IMR-90 (cell line): ENCODE measurements around the gene ZNF747. TPM values are rescaled to one million over a fixed set of nuclear protein-coding genes. Genes with fewer than 3 reads are reported as not detected.

Experiments used
- ATAC-seq: fragments of 200-7000 bp; cut with Tn5 transposase; 2 replicates; pipeline ENCODE4 v1.9.1; 2020; ENCODE audit warnings: low read depth, mild to moderate bottlenecking, moderate library complexity
- BruUV-seq: library from RNA; stranded (reverse); fragments of 400-500 nt; replicated peaks from 2 replicates; lab custom pipeline; 2021; lab: Mats Ljungman, UMichigan
- CTCF ChIA-PET: fragments of 300-600 bp; formaldehyde crosslinking; extraction: SDS; loops from one replicate; lab custom pipeline; 2021; ENCODE audit warnings: antibody characterized with exemption; lab: Yijun Ruan, JAX
- POLR2A ChIA-PET: fragments of 300-600 bp; sonication (Branson Sonifier 250); formaldehyde crosslinking; loops from one replicate; lab custom pipeline; 2022; ENCODE audit warnings: antibody characterized with exemption; ENCODE audit not compliant: unreplicated experiment; lab: Charles Lee
- DNase-seq: peaks from one replicate; pipeline ENCODE4 v3.0.0; 2013
- H2AFZ ChIP-seq: replicated peaks from 2 replicates; pipeline ENCODE3; 2013; ENCODE audit warnings: low read length, mild to moderate bottlenecking; ENCODE audit not compliant: poor library complexity
- H2AK5ac ChIP-seq: 2 replicates; pipeline ENCODE4 v1.6.1; 2013; ENCODE audit warnings: low read depth, low read length, inconsistent platforms
- H2AK9ac ChIP-seq: replicated peaks from 2 replicates; pipeline ENCODE3; 2013; ENCODE audit warnings: mild to moderate bottlenecking, low read depth, low read length, moderate library complexity; ENCODE audit not compliant: poor library complexity
- H2BK120ac ChIP-seq: 2 replicates; pipeline ENCODE4 v1.6.1; 2013; ENCODE audit warnings: low read depth, low read length, inconsistent platforms
- H2BK15ac ChIP-seq: 3 replicates; pipeline ENCODE4 v1.6.1; 2013; ENCODE audit warnings: low read depth, low read length, inconsistent platforms
- H2BK20ac ChIP-seq: 2 replicates; pipeline ENCODE4 v1.6.1; 2013; ENCODE audit warnings: low read depth, mild to moderate bottlenecking, inconsistent platforms, low read length, moderate library complexity
- H2BK5ac ChIP-seq: 2 replicates; pipeline ENCODE4 v1.6.1; 2013; ENCODE audit warnings: mild to moderate bottlenecking, low read depth, low read length, inconsistent platforms; ENCODE audit not compliant: poor library complexity, severe bottlenecking
- H3K14ac ChIP-seq: replicated peaks from 2 replicates; pipeline ENCODE4 v1.6.1; 2013; ENCODE audit warnings: low read depth, low read length, inconsistent platforms
- H3K18ac ChIP-seq: 2 replicates; pipeline ENCODE4 v1.6.1; 2013; ENCODE audit warnings: low read depth, low read length, control low read depth
- H3K23ac ChIP-seq: 2 replicates; pipeline ENCODE4 v1.6.1; 2013; ENCODE audit warnings: low read depth, low read length, inconsistent platforms
- H3K27ac ChIP-seq: 2 replicates; pipeline ENCODE4 v1.5.1; 2013; ENCODE audit warnings: mild to moderate bottlenecking, control low read depth, low read length; ENCODE audit not compliant: insufficient read depth
- H3K27me3 ChIP-seq: 2 replicates; pipeline ENCODE4 v1.6.1; 2013; ENCODE audit warnings: low read length; ENCODE audit not compliant: control insufficient read depth, insufficient read depth
- H3K36me3 ChIP-seq: 2 replicates; pipeline ENCODE4 v1.6.1; 2013; ENCODE audit warnings: low read length, mixed read lengths; ENCODE audit not compliant: control insufficient read depth, insufficient read depth
- H3K4ac ChIP-seq: 2 replicates; pipeline ENCODE4 v1.6.1; 2013; ENCODE audit warnings: low read depth, low read length, inconsistent platforms
- H3K4me1 ChIP-seq: 2 replicates; pipeline ENCODE4 v1.6.1; 2013; ENCODE audit warnings: low read length, mixed read lengths; ENCODE audit not compliant: control insufficient read depth, insufficient read depth
- H3K4me2 ChIP-seq: 2 replicates; pipeline ENCODE4 v1.6.1; 2013; ENCODE audit warnings: low read depth, mild to moderate bottlenecking, control low read depth, low read length, moderate library complexity
- H3K4me3 ChIP-seq: 2 replicates; pipeline ENCODE4 v1.5.1; 2013; ENCODE audit warnings: low read depth, mild to moderate bottlenecking, control low read depth, low read length, moderate library complexity; ENCODE audit not compliant: insufficient read depth
- H3K56ac ChIP-seq: 2 replicates; pipeline ENCODE4 v1.6.1; 2013; ENCODE audit warnings: low read length, inconsistent platforms; ENCODE audit not compliant: insufficient read depth; ENCODE audit errors: extremely low read depth
- H3K79me1 ChIP-seq, 2 experiments: 2 replicates each; pipeline ENCODE4 v1.6.1; 2013; ENCODE audit warnings: low read length in 2 of 2, inconsistent platforms in 1 of 2, low read depth in 1 of 2
- H3K9ac ChIP-seq: 2 replicates; pipeline ENCODE4 v1.6.1; 2013; ENCODE audit warnings: low read depth, low read length, control low read depth
- H3K9me1 ChIP-seq: 2 replicates; pipeline ENCODE4 v1.6.1; 2013; ENCODE audit warnings: low read length, inconsistent platforms; ENCODE audit not compliant: insufficient read depth
- H3K9me3 ChIP-seq: 2 replicates; pipeline ENCODE4 v1.6.1; 2013; ENCODE audit warnings: low read length; ENCODE audit not compliant: control insufficient read depth, insufficient read depth
- H4K20me1 ChIP-seq: 2 replicates; pipeline ENCODE4 v1.6.1; 2013; ENCODE audit warnings: low read length, inconsistent platforms; ENCODE audit not compliant: insufficient read depth
- H4K5ac ChIP-seq: 2 replicates; pipeline ENCODE4 v1.6.1; 2013; ENCODE audit warnings: mild to moderate bottlenecking, low read depth, low read length, control low read depth
- H4K8ac ChIP-seq, 2 experiments: 2 replicates each; pipeline ENCODE4 v1.6.1; 2013; ENCODE audit warnings: low read depth in 2 of 2, low read length in 2 of 2, control low read depth in 1 of 2, inconsistent platforms in 1 of 2
- H4K91ac ChIP-seq: 2 replicates; pipeline ENCODE4 v1.6.1; 2013; ENCODE audit warnings: low read depth, low read length, inconsistent platforms; ENCODE audit not compliant: insufficient read depth
- BHLHE40 ChIP-seq: fragments of 150-350 bp; IDR thresholded peaks from 2 replicates; pipeline ENCODE4 v1.6.1; 2016; ENCODE audit warnings: mild to moderate bottlenecking, low read depth, low read length
- CEBPB ChIP-seq: IDR thresholded peaks from 2 replicates; pipeline ENCODE4 v1.6.1; 2012; ENCODE audit warnings: low read depth, low read length, improper control_type of control experiment
- CHD1 ChIP-seq: IDR thresholded peaks from 2 replicates; pipeline ENCODE4 v1.6.1; 2012; ENCODE audit warnings: low read depth, low read length, improper control_type of control experiment
- FOS ChIP-seq: fragments of 150-350 bp; IDR thresholded peaks from 2 replicates; pipeline ENCODE4 v1.6.1; 2016; ENCODE audit warnings: low read depth, low read length
- MAFK ChIP-seq: IDR thresholded peaks from 2 replicates; pipeline ENCODE4 v1.6.1; 2012; ENCODE audit warnings: low read depth, low read length, improper control_type of control experiment
- MAZ ChIP-seq: IDR thresholded peaks from 2 replicates; pipeline ENCODE4 v1.6.1; 2012; ENCODE audit warnings: low read depth, mild to moderate bottlenecking, low read length, improper control_type of control experiment, moderate library complexity, borderline replicate concordance
- NFE2L2 ChIP-seq: fragments of 150-350 bp; IDR thresholded peaks from 2 replicates; pipeline ENCODE4 v1.6.1; 2016; ENCODE audit warnings: low read depth, mild to moderate bottlenecking, low read length
- POLR2A ChIP-seq: IDR thresholded peaks from 2 replicates; pipeline ENCODE4 v1.6.1; 2012; ENCODE audit warnings: mild to moderate bottlenecking, low read depth, low read length
- RAD21 ChIP-seq: IDR thresholded peaks from 2 replicates; pipeline ENCODE4 v1.6.1; 2012; ENCODE audit warnings: low read length, improper control_type of control experiment
- RCOR1 ChIP-seq: IDR thresholded peaks from 2 replicates; pipeline ENCODE4 v1.6.1; 2012; ENCODE audit warnings: mild to moderate bottlenecking, low read length, improper control_type of control experiment; ENCODE audit not compliant: insufficient replicate concordance
- RFX5 ChIP-seq: IDR thresholded peaks from 2 replicates; pipeline ENCODE4 v1.8.0; 2012; ENCODE audit warnings: low read depth, mild to moderate bottlenecking, low read length, moderate library complexity
- SMC3 ChIP-seq: fragments of 150-350 bp; IDR thresholded peaks from 2 replicates; pipeline ENCODE4 v1.6.1; 2016; ENCODE audit warnings: low read depth, mild to moderate bottlenecking, antibody characterized with exemption, low read length, moderate library complexity
- WGBS, 2 experiments: methylation state at CpG; one replicate each; pipeline versions ENCODE4 v1.1.5 to v1.1.7; 2013; ENCODE audit warnings: missing lambda C conversion rate in 2 of 2; ENCODE audit not compliant: insufficient read length in 1 of 2; ENCODE audit errors: extremely low coverage in 2 of 2; 5-methylcytosine and 5-hydroxymethylcytosine counted together
- dilution Hi-C: fragments of 300-500 bp; cut with HindIII; formaldehyde crosslinking; loops from one replicate; pipeline ENCODE4 v1.14.3; 2018; ENCODE audit warnings: low sequenced_read_pairs; ENCODE audit not compliant: unreplicated experiment
- in situ Hi-C: fragments of 300-500 bp; cut with MboI; formaldehyde crosslinking; loops from 3 replicates; pipeline ENCODE4 v1.14.3; 2019; ENCODE audit warnings: low sequenced_read_pairs, inconsistent platforms, mixed read lengths
- intact Hi-C: fragments of 100-400 bp; cut with micrococcal nuclease; formaldehyde crosslinking; loops from 2 replicates; pipeline ENCODE4 v1.10.0; 2022
- polyA plus RNA-seq, 3 experiments: library from polyadenylated mRNA; depleted of rRNA; stranded (reverse); fragments of >200 nt; gene quantifications; 2 replicates each; pipeline ENCODE4 v1.2.3, GENCODE V29; 2012; ENCODE audit warnings: low replicate concordance in 1 of 3
- total RNA-seq: library from RNA; depleted of rRNA; stranded (reverse); fragments of >200 nt; gene quantifications from 2 replicates; pipeline ENCODE4 v1.2.3, GENCODE V29; 2012
- TF ChIP-seq, protein P1 (sequence below): fragments of 150-350 bp; IDR thresholded peaks from 2 replicates; pipeline ENCODE4 v1.6.1; 2016; ENCODE audit warnings: low read depth, mild to moderate bottlenecking, low read length, moderate library complexity, borderline replicate concordance
- TF ChIP-seq, protein P2 (sequence below): conservative IDR thresholded peaks from 2 replicates; pipeline ENCODE4 v1.5.1; 2012; ENCODE audit warnings: mild to moderate bottlenecking, low read depth, low read length, improper control_type of control experiment
- TF ChIP-seq, protein P3 (sequence below): fragments of 150-350 bp; IDR thresholded peaks from 2 replicates; pipeline ENCODE4 v1.6.1; 2017; ENCODE audit warnings: mild to moderate bottlenecking, antibody characterized with exemption, low read length, low read depth

ZNF747 gene
- total and polyA plus RNA-seq, 2 of the 4 experiments (the other 2 are of a cell fraction) = 2.0 to 2.9 TPM

GRCh38 chr16:30527635-30528178 is 7.0 kb downstream of the ZNF747 start:
- Histone ChIP-seq H3K4me2 (peak overlapping the region; percentile 91), H3K9me1 (peaks cover 5% of the 10 kb centered on the region), H4K8ac (peak overlapping the region; percentile 74 to 96), H3K4me1 (peaks cover 5% of the 10 kb centered on the region), H4K5ac (peak overlapping the region; percentile 74), H2BK5ac (peak overlapping the region; percentile 74), H3K9ac (peak overlapping the region; percentile 67), H2AK5ac (peak overlapping the region; percentile 68), H3K23ac (peak overlapping the region; percentile 55), H4K91ac (peak overlapping the region; percentile 72), H3K27ac (peak overlapping the region; percentile 74), H2BK15ac (no peak overlapping the region; the same call in 2 of the 3 replicates), H3K4me3 (peak overlapping the region; percentile 23; the same call in 1 of the 2 replicates), H3K9me3 (no peaks in the 10 kb centered on the region), H4K20me1 (no peaks in the 10 kb centered on the region; the same call in 1 of the 2 replicates), H3K56ac (peak overlapping the region; percentile 36; the same call in 1 of the 2 replicates), H2AFZ (peak overlapping the region; percentile 100), H3K18ac (peak overlapping the region; percentile 25), H3K4ac (peak overlapping the region; percentile 85), H3K79me1 (peaks cover 5 to 6% of the 10 kb centered on the region in 2 experiments; a peak in 3 of 4 replicates), H2BK20ac (no peak overlapping the region), H3K14ac (peak overlapping the region; percentile 35), H2BK120ac (peak overlapping the region; percentile 13), H2AK9ac (peak overlapping the region; percentile 2), H3K36me3 (peaks cover 14% of the 10 kb centered on the region; the same call in 1 of the 2 replicates), H3K27me3 (no peaks in the 10 kb centered on the region)
- no TSS peak for BruUV-seq
- DNase-seq = no peak
- ATAC-seq = no peak
- CTCF ChIA-PET = interaction anchor here (0.5 kb wide), 1 partner anchor 108 kb away, joined by 4 read pairs; no protein-coding TSS in a partner anchor
- WGBS, 2 experiments = 61% methylated on average over 3 of the region's 14 CpGs; no CpG with 5 or more reads in 1 of the 2 experiments
- in situ Hi-C loops = no loop called here
- intact Hi-C loops = loop anchor here (1.0 to 2.0 kb wide), 4 partner anchors 44 to 131 kb away; partner anchors contain the start of genes FBRS, PRR14 and ZNF688
- dilution Hi-C loops = no loop called here
- POLR2A ChIA-PET = interaction anchor here (0.6 kb wide), 1 partner anchor 101 kb away, joined by 6 read pairs; no protein-coding TSS in a partner anchor
- TF ChIP-seq MAFK (no peak), CHD1 (no peak), FOS (no peak), NFE2L2 (no peak), RCOR1 (no peak), RFX5 (no peak), MAZ (no peak), BHLHE40 (no peak), CEBPB (no peak), POLR2A (no peak), RAD21 (no peak; the same call in 1 of the 2 replicates), SMC3 (no peak)
- TF ChIP-seq, protein P1, sequence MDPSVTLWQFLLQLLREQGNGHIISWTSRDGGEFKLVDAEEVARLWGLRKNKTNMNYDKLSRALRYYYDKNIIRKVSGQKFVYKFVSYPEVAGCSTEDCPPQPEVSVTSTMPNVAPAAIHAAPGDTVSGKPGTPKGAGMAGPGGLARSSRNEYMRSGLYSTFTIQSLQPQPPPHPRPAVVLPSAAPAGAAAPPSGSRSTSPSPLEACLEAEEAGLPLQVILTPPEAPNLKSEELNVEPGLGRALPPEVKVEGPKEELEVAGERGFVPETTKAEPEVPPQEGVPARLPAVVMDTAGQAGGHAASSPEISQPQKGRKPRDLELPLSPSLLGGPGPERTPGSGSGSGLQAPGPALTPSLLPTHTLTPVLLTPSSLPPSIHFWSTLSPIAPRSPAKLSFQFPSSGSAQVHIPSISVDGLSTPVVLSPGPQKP = no peak
- TF ChIP-seq, protein P2, sequence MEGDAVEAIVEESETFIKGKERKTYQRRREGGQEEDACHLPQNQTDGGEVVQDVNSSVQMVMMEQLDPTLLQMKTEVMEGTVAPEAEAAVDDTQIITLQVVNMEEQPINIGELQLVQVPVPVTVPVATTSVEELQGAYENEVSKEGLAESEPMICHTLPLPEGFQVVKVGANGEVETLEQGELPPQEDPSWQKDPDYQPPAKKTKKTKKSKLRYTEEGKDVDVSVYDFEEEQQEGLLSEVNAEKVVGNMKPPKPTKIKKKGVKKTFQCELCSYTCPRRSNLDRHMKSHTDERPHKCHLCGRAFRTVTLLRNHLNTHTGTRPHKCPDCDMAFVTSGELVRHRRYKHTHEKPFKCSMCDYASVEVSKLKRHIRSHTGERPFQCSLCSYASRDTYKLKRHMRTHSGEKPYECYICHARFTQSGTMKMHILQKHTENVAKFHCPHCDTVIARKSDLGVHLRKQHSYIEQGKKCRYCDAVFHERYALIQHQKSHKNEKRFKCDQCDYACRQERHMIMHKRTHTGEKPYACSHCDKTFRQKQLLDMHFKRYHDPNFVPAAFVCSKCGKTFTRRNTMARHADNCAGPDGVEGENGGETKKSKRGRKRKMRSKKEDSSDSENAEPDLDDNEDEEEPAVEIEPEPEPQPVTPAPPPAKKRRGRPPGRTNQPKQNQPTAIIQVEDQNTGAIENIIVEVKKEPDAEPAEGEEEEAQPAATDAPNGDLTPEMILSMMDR = no peak
- TF ChIP-seq, protein P3, sequence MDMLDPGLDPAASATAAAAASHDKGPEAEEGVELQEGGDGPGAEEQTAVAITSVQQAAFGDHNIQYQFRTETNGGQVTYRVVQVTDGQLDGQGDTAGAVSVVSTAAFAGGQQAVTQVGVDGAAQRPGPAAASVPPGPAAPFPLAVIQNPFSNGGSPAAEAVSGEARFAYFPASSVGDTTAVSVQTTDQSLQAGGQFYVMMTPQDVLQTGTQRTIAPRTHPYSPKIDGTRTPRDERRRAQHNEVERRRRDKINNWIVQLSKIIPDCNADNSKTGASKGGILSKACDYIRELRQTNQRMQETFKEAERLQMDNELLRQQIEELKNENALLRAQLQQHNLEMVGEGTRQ = no peak
